HG02623 (cell line): ENCODE measurements around the gene AADACL4.

Experiments
- ATAC-seq: cut with Tn5 transposase; IDR thresholded peaks from one replicate; pipeline ENCODE4 v1.9.1; 2021; ENCODE audit warnings: moderate library complexity; ENCODE audit not compliant: unreplicated experiment

AADACL4 gene

DNA sequence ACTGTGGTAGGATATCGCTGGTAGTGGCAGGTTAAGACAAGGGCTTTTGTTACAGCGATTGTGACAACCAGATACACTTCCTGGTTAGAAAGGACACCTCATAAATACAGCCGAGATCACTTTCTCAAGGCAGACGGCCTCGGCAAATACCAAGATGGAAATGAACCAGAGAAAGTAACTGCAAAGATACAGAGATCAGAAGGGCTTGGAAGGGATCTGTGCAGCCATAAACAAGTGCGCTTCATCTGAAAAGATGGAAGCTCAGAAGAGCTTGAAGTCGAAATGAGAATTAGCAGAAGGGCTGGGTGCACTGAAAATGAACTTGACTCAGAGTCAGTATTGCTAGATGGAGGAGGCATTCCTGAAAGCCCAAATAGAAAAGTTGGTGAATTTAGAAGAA lies 32.9 kb upstream of the AADACL4 start:
- ATAC-seq: no peak

DNA sequence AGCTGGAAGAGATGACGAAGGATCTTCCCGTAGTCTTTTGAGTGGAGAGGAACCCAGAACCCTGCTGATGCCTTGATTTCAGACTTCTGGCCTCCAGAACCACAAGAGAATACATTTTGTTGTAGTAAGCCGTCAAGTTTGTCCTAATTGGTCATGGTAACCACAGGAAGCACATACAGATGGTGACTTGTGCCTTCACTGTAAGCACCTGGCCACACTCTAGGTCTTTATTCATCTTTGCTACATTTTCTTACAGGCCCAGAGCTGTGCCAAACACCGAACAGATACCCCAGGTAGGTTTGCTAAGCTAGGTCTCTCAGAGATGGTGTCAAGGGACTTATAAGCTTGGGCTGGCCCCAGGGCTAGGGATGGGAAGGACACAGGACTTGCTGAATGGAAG lies 30.7 kb upstream of the AADACL4 start:
- ATAC-seq: no peak

DNA sequence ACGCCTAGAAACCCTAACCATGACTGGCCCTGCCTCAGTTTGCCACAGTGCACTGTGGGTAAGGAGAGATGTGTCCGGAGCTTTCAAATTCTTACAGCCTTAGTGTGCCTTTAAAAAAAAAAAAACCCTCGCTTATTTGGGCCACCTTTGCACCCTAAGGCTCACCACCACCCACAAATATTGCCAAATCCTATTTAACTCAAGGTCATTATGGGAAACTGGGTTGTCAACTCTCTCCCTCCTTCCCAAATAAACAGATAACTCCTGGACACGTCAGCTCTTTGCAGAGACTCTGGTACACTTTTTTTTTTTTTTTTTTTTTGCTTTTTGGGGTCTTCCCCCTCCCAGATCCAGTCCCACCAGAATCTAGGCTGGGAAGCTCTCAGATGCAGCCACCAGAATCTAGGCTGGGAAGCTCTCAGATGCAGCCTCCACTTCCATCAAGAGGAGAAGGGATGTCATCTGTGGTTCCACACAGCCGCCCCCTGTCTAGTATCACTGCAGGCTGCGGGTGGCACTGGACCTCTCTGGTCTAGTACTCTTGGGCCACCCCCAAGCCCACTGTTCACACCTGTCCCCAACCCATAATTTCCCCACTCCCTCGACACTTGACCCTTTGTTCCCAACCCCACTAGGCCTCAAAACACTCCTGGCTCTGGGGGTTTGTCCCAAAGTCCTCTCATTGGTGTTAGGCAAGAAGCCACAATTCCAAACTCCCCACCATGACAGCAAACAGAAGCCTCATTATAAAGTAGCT lies 29.3 kb upstream of the AADACL4 start:
- ATAC-seq: no peak

DNA sequence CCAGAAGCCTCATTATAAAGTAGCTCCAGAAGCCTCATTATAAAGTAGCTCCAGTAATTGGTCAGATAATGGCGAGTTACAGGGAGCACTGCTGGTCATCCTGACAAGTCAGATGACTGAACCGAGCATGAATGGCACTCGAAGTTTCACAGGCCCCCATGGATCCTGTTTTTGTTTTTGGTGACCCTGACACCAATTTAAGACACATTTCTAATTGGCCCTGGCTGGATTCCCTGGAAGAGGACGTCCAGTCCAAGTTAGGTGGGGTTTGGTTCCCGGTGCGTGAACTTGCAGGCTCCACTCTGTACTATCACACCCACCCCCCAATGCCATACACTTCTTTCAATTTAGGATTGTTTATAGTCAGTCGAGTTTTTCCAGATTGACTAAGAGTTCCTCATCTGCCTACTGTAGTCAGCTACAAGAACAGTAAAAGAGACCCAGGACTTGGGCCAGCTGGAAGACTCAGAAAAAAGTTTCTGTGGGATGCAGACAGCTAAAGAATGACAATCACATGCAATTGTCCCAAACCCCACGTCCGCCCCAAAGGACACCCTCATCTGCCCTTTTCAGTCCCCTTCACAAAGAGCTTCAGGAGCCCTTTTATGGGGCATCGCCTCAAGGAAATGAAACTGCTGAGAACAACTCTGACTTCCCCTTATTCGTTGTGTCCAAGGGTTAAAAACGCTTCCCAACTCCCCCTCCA lies 28.6 kb upstream of the AADACL4 start:
- ATAC-seq: no peak

DNA sequence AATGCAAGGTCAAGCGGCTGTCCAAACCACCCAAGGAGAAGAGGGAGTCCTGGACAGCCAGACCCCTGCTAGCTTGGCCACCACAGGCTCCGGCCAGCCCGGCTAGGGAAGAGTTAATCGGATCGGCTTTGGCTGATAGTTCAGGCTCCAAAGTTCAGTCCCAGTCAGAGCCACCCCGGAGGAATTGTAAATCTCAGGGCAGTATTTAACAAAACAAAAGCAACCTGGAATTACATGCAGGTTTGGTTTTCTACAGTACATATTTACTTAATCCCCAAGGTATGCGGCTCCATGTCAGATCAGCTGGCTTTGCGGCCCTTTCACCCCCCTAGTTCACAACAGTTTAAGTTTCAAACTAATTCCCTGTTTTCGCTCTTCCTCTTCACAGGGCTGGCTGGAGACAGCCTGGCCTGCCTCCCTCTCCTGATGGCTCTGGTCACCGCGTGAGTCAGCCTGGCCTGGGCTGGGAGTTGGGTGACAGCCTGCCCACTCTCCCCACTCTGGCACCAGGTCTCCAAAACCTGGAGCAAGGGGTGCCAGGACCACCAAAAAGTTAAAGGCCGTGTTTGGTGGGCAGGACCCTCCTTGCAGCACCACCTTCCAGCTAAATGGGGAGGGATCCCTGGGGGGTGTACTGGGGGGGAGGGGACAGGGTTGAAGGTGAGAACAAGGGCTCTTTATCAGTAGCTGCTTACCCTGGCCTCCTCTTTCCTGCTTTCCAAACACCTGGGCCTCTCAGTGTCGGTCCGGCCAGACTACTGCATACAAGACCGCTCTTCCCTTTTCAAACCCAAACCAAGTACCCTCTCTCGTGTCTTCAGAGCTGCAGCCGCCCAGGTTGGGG lies 27.8 kb upstream of the AADACL4 start:
- no peak for ATAC-seq

DNA sequence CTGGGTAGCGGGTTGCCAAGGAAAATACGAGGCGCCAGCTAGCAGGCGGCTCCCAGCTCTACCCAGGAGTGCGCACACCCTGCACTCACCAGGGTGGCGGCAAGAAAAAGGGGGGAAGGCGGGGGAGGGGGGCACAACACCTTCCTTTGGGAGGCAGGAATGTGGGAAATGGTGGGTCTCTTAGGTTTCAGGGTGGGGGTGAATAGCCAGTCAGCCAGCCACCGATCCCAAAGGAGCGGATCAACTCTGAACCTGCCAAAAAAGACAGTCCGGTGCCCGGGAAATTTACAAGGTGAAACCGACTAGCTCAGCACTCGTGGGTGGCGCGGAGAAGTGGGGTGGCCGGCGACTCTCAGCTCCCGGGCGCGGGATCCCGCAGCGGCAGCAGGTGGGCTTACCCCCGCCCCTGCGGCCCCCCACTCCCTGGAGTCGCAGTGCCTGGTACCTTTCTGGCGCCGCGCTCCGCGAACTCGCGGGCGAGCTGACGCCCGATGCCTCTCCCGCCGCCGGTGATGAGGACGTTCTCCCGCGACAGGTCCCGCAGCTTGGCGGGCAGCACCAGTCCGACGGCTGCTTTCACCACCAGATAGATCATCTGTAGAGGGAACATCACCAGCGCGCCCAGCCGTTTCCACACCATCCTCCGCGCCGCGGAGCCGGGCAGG lies 27.0 kb upstream of the AADACL4 start:
- ATAC-seq: no peak

DNA sequence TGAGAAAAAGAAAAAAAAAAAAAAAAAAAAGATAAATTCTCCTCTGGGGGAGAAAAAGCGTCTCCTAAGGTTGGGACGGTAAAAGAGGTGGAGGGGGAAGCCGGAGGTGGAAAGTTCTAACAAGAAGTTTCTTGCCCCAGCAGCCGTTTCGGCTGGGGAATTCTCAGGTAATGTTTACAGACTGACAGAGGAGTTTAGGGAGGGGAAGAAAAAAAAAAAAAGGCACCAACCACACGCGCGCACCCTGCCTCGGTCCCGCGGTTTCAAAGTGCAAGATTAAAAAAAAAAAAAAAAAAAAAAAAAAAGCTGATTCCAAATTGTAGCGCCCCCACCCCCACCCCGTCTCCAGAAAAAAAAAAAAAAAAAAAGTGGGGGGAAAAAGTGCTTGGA lies 26.4 kb upstream of the AADACL4 start:
- ATAC-seq: no peak

DNA sequence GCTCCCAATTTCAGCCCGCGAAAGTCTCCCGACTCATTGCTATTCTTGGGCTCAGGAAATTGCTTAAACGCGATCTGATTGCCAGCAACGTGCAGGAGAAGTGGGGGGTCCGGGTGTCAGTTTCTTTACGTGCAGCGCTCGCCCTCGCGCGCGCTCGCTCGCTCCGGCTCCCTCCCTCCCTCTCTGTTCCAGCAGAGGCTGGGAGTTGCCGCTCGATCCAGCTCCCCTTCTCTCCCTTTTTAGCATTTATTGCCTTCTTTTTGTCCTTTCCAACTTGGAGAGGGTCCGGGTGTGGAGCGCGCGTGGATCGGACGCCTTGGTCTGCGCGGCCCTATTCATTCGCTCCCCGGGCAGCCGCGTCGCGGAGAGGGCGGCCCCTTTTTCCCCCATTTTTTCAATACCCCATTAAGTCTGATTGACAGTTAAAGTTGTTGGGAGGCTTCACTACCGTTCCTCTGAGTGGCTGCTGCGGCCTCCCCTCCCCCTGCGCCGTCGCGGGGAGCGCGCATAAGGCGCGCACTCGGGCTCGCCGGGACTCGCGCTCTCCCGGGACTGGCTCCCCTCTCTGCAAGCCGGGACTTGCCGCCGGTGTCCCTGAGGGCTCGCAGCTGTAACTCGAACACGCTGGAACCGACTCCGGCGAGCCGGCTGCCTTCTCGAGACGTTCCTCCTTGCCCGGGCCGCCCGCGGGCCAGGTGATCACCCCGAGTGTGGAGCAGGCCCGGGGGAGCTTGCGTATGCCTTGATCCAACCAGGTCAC lies 25.8 kb upstream of the AADACL4 start, which contains the start of gene DHRS3:
TSS of gene DHRS3 (minus strand) at position 310 of the 760 bp plus-strand sequence. CDS start 862 bp downstream, outside the sequence.
- no peak for ATAC-seq

DNA sequence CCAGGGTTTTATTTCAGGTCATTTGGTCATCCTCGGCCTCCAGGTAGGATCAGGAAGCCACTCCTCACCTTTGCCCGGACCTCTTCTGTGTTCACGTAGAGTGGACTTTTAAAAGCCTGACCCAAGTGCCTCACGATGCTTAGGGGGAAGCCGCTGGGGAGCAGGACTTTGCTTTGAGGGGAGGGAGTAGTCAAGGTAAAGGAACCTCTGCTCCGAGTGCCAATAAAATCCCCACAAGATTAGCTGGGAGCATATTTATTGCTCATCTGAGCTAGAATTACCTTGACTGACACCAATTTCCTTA lies 25.3 kb upstream of the AADACL4 start:
- no peak for ATAC-seq

DNA sequence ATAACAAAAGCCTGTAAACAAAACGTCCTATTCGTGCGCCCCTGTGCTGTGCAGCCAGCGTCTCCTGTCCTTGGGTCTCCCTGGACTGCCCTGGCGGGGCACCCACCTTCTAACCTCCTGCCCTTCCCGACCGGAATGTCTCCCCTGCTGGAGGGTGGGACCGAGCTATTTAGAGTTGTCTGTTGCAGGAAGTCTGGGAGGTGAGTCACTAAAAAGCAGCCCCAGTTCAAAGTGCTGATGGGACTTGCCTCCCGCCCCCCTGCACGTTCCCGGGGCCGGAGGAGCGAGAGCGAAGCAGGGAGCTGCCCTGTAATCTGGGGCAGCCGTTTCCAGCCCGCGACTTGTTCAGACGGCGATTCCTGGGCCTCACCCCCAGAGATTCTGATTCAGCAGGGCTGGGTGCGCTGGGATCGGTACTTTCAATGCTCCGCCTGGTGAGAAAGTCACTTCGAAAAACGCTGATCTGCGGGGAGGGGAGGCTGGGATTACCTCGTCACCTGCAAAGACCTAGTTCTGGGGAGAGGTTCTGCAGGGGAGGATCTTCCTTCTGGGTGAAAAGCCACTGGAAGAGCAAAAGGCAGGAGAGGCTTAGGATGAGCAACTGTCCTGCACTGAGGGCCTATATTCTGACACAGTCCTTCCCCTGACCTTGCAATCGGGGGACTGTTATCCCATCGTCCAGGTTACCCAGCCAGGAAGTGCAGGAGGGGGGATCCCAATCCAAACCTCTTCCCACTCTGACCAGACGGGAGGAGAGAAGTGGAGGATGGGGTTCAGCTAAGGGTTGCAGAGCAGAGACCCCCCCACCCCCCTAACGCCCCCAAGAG lies 24.7 kb upstream of the AADACL4 start:
- no peak for ATAC-seq

DNA sequence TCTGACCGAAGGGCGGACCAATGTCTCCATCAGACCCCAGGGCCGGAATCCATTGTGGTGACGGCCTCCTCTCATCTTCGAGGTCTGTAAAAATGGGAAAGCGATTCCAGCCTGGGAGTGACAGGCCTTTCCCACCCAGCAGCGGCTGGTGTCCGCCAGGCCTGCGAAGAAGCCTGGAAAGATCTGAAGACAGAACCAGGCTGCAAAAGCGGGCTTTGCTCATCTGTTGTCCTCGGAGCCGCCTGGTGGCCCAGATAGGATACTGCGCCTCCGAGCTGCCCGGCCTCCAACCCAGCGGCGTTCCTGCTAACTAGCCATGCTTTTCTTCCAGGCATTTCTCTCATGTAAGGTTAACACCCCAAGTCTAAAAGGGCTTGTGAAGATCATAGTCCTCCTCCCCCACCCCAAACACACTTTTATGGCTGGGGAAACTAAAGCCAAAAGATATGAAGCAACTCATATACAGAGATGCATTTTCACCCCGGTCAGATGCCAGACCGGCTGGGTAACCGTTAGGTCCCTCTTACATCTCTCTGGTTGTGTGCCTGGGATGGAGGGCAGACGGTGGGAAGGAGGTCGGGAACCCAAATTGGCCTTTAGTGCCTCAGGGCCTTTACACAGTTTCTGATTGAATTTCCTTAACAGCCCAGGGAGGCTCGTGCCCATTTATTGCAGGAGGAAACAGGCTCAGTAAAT lies 23.9 kb upstream of the AADACL4 start:
- ATAC-seq: no peak

DNA sequence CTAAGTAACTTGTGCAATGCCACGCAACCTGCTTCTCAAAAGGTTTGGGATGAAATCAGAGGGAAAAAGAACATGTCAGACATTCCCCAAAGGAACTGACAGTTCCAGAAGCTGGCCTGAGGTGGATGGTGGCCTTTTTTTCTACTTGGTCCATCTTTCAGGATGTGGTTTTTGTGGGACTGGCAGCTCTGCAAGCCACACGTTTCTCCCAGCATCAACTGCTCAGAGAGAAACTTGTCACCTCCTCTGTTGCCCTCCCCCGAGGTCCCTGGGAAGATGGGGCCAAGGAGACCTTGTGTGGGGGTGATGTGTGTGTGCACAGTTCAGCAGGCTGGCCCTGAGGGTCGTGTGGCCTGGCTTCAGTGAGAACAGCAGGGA lies 23.4 kb upstream of the AADACL4 start:
- ATAC-seq: no peak

DNA sequence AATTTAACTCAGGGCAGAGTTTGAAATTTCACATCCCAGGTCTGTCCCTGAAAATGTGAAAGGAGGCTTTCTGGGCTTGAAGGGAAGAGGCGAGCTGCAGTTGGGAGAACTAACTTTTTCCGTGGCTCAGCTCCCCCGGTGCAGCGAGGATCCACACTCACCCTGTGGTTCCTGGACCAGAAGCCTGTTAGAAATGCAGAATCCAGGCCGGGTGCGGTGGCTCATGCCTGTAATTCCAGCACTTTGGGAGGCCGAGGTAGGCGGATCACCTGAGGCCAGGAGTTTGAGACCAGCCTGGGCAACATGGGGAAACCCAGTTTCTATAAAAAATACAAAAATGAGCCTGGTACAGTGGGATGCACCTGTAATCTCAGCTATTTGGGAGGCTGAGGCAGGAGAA lies 23.0 kb upstream of the AADACL4 start:
- ATAC-seq: no peak

DNA sequence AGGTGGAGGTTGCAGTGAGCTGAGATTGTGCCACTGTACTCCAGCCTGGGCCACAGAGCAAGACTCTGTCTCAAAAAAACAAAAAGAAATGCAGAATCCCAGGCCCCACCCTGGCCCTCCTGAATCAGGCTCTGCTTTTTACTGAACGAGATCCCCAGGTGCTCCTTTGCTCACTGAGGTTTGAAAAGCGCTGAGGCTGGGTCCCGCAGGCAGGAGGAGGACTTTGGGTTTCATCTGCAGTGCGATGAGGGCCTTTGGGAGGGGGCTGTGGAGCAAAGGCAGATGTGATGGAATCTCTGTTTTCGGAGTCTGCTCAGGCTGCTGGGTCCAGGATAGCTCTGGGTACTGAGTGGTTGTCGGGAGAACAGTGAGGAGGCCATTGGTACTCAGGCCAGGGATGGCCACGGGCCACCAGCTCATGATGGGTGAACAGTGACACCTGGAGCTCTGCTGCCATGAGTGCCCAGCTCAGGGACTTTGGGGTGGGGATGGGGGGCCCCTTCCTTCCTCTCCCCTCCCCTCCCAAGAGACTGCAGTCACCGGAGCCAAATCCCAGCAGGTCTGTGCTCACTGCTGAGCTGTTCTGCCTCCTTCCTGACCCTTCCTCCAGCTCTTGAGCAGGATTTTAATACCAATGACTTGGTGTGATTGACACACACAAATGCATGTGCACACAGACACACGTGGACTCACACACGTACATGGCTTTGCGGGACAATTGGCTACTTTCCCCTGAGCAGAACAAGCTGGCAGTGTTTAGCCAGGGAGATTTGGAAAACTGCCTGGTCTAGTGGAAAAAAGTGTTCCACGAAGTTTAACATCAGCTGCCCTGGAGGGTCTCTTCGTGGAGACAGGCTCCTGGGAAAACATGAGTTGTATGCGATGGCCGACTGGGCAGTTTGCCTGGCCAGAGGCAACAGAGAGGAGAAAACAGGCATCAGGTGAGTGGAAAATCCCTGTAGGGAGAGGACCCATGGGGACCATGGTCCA lies 22.2 kb upstream of the AADACL4 start:
- ATAC-seq: no peak

DNA sequence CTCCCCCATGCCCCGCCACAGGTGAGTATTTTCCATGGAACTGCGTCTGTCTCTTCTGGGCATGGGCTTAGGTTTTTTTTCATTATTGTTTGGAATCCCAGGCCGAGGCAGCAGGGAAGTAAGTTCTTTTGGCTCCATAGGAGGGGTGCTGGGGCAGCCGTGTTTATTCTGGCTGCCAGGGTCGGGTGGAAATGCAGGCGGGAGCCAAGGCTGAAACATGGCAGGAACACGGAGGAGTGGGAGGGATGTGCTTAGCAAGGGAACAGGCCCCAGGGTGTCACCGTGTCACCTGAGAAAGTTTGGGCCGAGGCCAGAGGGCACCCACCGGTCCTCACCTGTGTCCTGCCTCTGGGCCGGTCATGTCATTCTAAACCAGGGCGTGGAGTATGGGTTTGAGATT lies 21.4 kb upstream of the AADACL4 start:
- no peak for ATAC-seq

DNA sequence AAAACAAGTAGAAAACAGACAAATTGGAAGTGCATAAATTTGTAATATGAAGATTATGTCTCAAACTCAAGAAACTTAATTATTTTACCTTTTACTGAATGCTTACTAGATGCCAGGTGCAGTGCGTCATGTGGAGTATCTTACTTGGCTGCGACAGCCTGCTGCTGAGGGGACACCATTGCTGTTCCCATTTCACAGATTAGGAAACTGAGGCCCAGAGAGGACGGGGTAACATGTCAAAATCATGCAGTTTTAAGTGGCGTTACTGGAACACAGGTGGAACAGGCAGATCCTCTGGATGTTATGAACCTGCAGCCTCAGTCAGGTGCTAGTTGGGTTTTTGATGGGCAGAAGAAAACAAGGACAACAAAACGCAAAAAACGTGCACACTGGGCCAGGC lies 18.6 kb upstream of the AADACL4 start:
- no peak for ATAC-seq

DNA sequence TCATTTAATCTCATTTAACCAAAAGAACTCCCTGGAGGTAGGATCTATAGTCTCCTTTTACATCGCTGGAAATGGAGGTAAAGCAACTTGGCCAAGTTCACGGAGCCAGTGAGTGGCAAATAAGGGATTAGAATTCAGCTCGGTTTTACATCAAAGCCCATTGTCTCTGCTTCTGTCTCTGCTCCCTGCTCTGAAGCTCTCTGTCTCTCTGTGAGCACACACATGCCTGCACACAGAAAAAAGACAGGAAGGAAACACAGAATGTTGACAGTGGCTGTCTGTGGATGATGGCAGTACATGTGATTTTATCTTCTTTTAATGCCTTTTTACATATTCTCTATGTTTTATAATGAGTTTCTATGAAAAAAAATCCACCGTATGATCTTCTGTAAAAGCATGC lies 17.0 kb upstream of the AADACL4 start:
- ATAC-seq: no peak

DNA sequence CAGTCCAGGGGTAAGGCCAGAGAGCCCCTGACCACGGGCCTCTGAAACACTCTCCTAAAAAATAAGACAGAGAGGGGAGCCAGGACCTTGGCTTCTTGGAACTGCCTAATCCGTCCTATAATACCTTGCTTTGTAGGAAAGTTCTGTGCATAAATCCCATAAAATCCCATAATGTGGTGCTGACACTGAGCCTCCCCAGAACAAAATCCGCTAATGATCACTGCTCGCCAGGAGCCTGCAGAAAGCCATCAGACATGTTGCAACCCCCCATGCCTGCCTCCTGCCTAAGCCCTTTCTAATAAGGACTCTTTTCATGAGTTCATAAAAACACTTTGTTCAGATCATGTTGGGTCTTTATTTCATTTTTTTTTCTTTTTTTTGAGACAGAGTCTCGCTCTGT lies 16.6 kb upstream of the AADACL4 start:
- ATAC-seq: no peak
